Stomach (tissue), 9 donors: ENCODE results near the gene KPNA6. TPM values are rescaled to one million over a fixed set of nuclear protein-coding genes. Genes with fewer than 3 reads are reported as not detected.

Source experiments
- DNase-seq, 2 donors: peaks; one replicate each; pipeline versions ENCODE4 v3.0.0 to v3.0.0-alpha.2; 2013 to 2019
- H3K27ac ChIP-seq, 5 donors: fragments of 200-600 bp in 4 of 5; sonication (generic) in 4 of 5; one replicate each; pipeline ENCODE4 v1.5.1; 2013 to 2019; ENCODE audit warnings: mild to moderate bottlenecking in 1 of 5, moderate library complexity in 1 of 5
- H3K27me3 ChIP-seq, 3 donors: fragments of 200-600 bp; sonication (generic); one replicate each; pipeline ENCODE4 v1.5.1; 2017 to 2019; ENCODE audit warnings: mixed run types in 1 of 3
- H3K36me3 ChIP-seq, 4 donors: fragments of 200-600 bp; sonication (generic); 1 replicate in 3 of 4; 2 replicates in 1 of 4; pipeline ENCODE4 v1.5.1; 2016 to 2019
- H3K4me1 ChIP-seq, 4 donors: fragments of 200-600 bp; sonication (generic); one replicate each; pipeline ENCODE4 v1.5.1; 2016 to 2019
- H3K4me3 ChIP-seq, 4 donors: fragments of 200-600 bp; sonication (generic) in 3 of 4; one replicate each; pipeline ENCODE4 v1.5.1; 2016 to 2019; ENCODE audit warnings: mild to moderate bottlenecking in 1 of 4
- H3K9me3 ChIP-seq, 4 donors: fragments of 200-600 bp; sonication (generic); one replicate each; pipeline ENCODE4 v1.5.1; 2016 to 2019
- CTCF ChIP-seq, 7 experiments: fragments of 450-650 bp in 4 of 7; fragments of 200-600 bp in 3 of 7; sonication (generic) in 3 of 7; IDR thresholded peaks; one replicate each; pipeline ENCODE4 v1.5.1; 2016 to 2019; ENCODE audit warnings: antibody characterized with exemption in 7 of 7, control low read depth in 2 of 7, mild to moderate bottlenecking in 1 of 7
- EP300 ChIP-seq: sonication (generic); formaldehyde crosslinking; IDR thresholded peaks from one replicate; pipeline ENCODE4 v1.6.1; 2017; ENCODE audit warnings: antibody characterized with exemption
- POLR2A ChIP-seq, 4 donors: fragments of 450-650 bp; IDR thresholded peaks; one replicate each; pipeline ENCODE4 v1.6.1; 2016; ENCODE audit warnings: antibody characterized with exemption in 4 of 4, control low read depth in 2 of 4, mild to moderate bottlenecking in 1 of 4, moderate library complexity in 1 of 4
- POLR2AphosphoS5 ChIP-seq, 3 donors: sonication (generic); formaldehyde crosslinking; IDR thresholded peaks; one replicate each; pipeline ENCODE4 v1.6.1; 2016; ENCODE audit warnings: antibody characterized with exemption in 3 of 3
- WGBS, 5 donors: extraction: QIAGEN DNeasy Blood & Tissue Kit in 3 of 5; methylation state at CpG; one replicate each; pipeline versions ENCODE4 v1.1.5 to v1.1.7; 2013 to 2018; 5-methylcytosine and 5-hydroxymethylcytosine counted together
- intact Hi-C: fragments of 100-400 bp; cut with DNase I; formaldehyde crosslinking; loops from one replicate; pipeline ENCODE4 v1.15.1; 2023; ENCODE audit warnings: low total_unique reads
- polyA plus RNA-seq, 3 donors: library from polyadenylated mRNA; stranded (reverse); fragments of 200-250 nt; gene quantifications; one replicate each; pipeline ENCODE4 v1.2.3, GENCODE V29; 2013
- total RNA-seq, 5 donors: library from RNA; depleted of rRNA; stranded (reverse); fragments of >200 nt; gene quantifications; one replicate each; pipeline versions ENCODE4 v1.1.0 to v1.2.3, GENCODE V29; 2014 to 2016
- donor health status: healthy with polysubstance abuse.
- donor health status: Bipolar disorder and iron deficiency.
- donor health status: healthy.

The KPNA6 gene
- total and polyA plus RNA-seq, 8 donors = 7.6 to 38.0 (median 17.7) TPM

- Histone ChIP-seq H3K36me3 (peaks cover 31 to 53% (median 49%) of the 10 kb centered on the region in 4 donors), H3K4me1 (peaks cover 26 to 51% (median 36%) of the 10 kb centered on the region in 4 donors), H3K27ac (peak overlapping the region in 1 of 5 donors; percentile 37), H3K4me3 (no peak overlapping the region), H3K9me3 (no peaks in the 10 kb centered on the region), H3K27me3 (no peaks in the 10 kb centered on the region)
- intact Hi-C loops = no loop called here
- DNase-seq = no peak
- WGBS, 5 donors = 74 to 84% (median 81%) methylated on average over 3 of the region's 3 CpGs
- TF ChIP-seq EP300 (no peak), POLR2AphosphoS5 (IDR thresholded peaks at IDR 0.05) (no peak), CTCF (IDR thresholded peaks at IDR 0.05) (no peak), POLR2A (IDR thresholded peaks at IDR 0.05) (no peak)
These were observed 90.6 kb downstream of the KPNA6 start for GRCh38 chr1:32198237-32199042.

- no peak overlapping the region for H3K4me3 ChIP-seq
- peaks cover 26 to 51% (median 36%) of the 10 kb centered on the region in 4 donors for H3K4me1 ChIP-seq
- 60 to 80% (median 71%) methylated on average over 4 of the region's 4 CpGs for WGBS, 5 donors
- H3K36me3 ChIP-seq = peaks cover 23 to 46% (median 42%) of the 10 kb centered on the region in 4 donors
- H3K9me3 ChIP-seq = no peaks in the 10 kb centered on the region
- intact Hi-C loops = no loop called here
- no peaks in the 10 kb centered on the region for H3K27me3 ChIP-seq
- DNase-seq = no peak
- TF ChIP-seq EP300 = no peak
- TF ChIP-seq POLR2A (IDR thresholded peaks at IDR 0.05) = no peak
- TF ChIP-seq CTCF (IDR thresholded peaks at IDR 0.05) = no peak
- TF ChIP-seq POLR2AphosphoS5 (IDR thresholded peaks at IDR 0.05) = no peak
- H3K27ac ChIP-seq = peak overlapping the region in 3 of 5 donors; percentile 84 to 89 (median 87)
These were observed 91.3 kb downstream of the KPNA6 start for GRCh38 chr1:32199043-32199716.

GRCh38 chr1:32199717-32200072 is 91.8 kb downstream of the KPNA6 start:
- no peaks in the 10 kb centered on the region for H3K9me3 ChIP-seq
- WGBS, 5 donors = 29 to 66% (median 35%) methylated on average over 3 to 6 of the region's 6 CpGs
- peak overlapping the region; percentile 14 to 89 (median 84) for H3K27ac ChIP-seq
- no peaks in the 10 kb centered on the region for H3K27me3 ChIP-seq
- peaks cover 18 to 41% (median 37%) of the 10 kb centered on the region in 4 donors for H3K36me3 ChIP-seq
- peaks cover 26 to 53% (median 37%) of the 10 kb centered on the region in 4 donors for H3K4me1 ChIP-seq
- intact Hi-C loops = no loop called here
- peak; percentile 57 to 60 for DNase-seq
- TF ChIP-seq CTCF (IDR thresholded peaks at IDR 0.05) (no peak), POLR2A (IDR thresholded peaks at IDR 0.05) (no peak), POLR2AphosphoS5 (IDR thresholded peaks at IDR 0.05) (no peak), EP300 (no peak)
- H3K4me3 ChIP-seq = peak overlapping the region in 3 of 4 donors; percentile 67 to 71 (median 70)

- intact Hi-C loops = no loop called here
- peak; percentile 45 to 90 for DNase-seq
- Histone ChIP-seq H3K9me3 (no peaks in the 10 kb centered on the region), H3K4me1 (peaks cover 30 to 54% (median 43%) of the 10 kb centered on the region in 4 donors), H3K4me3 (peak within 1 kb of the TSS; percentile 57 to 71 (median 68)), H3K27me3 (no peaks in the 10 kb centered on the region), H3K36me3 (peaks cover 12 to 34% (median 30%) of the 10 kb centered on the region in 4 donors), H3K27ac (peak within 1 kb of the TSS; percentile 58 to 89 (median 84))
- WGBS, 5 donors = 0 to 1% (median 1%) methylated on average over 25 to 34 of the region's 34 CpGs
- TF ChIP-seq POLR2A (IDR thresholded peaks at IDR 0.05) (no peak), POLR2AphosphoS5 (IDR thresholded peaks at IDR 0.05) (peak in 1 of 3 donors; percentile 18), EP300 (no peak), CTCF (IDR thresholded peaks at IDR 0.05) (no peak)
These were observed 92.6 kb downstream of the KPNA6 start, which contains the start of gene CCDC28B for GRCh38 chr1:32200226-32201010. Gene CCDC28B (plus strand): TSS chr1:32200595. CDS start chr1:32201936, 1,341 bp downstream.
